GM18870 (cell line): ENCODE measurements around the gene ZCWPW1.

Experiments
- ATAC-seq: cut with Tn5 transposase; IDR thresholded peaks from one replicate; pipeline ENCODE4 v1.9.1; 2021; ENCODE audit warnings: moderate library complexity; ENCODE audit not compliant: unreplicated experiment

The ZCWPW1 gene, protein sequence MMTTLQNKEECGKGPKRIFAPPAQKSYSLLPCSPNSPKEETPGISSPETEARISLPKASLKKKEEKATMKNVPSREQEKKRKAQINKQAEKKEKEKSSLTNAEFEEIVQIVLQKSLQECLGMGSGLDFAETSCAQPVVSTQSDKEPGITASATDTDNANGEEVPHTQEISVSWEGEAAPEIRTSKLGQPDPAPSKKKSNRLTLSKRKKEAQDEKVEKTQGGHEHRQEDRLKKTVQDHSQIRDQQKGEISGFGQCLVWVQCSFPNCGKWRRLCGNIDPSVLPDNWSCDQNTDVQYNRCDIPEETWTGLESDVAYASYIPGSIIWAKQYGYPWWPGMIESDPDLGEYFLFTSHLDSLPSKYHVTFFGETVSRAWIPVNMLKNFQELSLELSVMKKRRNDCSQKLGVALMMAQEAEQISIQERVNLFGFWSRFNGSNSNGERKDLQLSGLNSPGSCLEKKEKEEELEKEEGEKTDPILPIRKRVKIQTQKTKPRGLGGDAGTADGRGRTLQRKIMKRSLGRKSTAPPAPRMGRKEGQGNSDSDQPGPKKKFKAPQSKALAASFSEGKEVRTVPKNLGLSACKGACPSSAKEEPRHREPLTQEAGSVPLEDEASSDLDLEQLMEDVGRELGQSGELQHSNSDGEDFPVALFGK

DNA sequence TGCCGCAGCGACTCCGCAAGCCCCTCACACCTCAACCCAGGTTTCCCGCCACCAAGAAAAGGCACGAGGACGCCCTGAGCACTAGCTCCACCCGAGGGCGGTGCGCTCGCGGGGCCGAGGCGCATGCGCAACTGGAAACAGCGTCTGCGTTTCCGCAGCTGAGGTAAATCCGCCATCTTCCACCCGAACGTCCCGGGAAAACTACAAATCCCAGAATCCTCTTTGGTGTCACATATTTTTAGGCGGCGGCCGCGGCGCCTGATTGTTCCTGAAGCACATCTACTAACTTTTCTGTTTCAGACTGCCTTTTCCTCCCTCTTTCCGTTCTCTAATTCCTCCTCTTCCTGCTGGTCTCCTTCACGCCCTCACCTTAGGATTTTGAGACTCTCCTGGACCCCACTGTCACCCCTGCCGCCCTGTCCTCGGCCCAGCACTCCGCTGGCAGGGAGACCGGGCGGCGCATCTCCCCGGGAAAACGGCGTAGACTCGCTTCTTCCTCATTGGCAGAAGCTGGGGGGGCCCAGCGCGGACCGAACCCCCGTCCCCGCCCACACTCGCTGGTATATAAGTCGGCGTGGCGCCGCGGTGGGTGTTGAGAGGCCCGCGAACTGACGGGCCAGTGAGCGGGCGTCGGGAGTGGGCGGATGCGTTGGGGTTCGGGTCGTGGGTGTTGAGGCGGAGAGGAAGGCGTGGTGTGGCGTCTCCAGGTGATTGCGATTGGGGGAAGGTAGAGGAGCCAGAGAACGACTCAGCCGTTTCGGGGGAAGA, at the start of gene ZCWPW1:
Gene ZCWPW1, minus strand, starts transcription at position 505 of the 768 bp plus-strand sequence. CDS start 8,054 bp downstream, outside the sequence.
- peak; percentile 36 for ATAC-seq

DNA sequence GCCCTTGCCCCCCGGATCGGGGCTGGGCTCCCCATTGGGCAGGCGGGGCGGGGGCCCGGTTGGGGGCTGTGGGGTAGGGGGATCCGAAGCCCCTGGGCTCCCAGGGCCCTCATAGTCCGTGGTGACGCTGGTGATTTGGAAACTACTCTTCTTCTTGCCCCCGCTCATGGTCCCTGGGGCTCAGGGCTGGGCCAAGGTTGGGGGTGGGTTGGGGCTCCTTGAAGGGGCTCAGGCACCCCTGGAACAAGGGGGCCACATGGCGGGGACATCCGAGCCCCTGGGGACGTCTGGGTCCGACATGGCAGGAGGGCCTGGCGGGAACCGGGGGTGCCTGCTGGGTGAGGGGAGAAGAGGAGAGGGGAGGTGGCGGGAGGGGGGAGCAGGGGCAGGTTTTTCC, 49.4 kb upstream of the ZCWPW1 start:
- no peak for ATAC-seq

DNA sequence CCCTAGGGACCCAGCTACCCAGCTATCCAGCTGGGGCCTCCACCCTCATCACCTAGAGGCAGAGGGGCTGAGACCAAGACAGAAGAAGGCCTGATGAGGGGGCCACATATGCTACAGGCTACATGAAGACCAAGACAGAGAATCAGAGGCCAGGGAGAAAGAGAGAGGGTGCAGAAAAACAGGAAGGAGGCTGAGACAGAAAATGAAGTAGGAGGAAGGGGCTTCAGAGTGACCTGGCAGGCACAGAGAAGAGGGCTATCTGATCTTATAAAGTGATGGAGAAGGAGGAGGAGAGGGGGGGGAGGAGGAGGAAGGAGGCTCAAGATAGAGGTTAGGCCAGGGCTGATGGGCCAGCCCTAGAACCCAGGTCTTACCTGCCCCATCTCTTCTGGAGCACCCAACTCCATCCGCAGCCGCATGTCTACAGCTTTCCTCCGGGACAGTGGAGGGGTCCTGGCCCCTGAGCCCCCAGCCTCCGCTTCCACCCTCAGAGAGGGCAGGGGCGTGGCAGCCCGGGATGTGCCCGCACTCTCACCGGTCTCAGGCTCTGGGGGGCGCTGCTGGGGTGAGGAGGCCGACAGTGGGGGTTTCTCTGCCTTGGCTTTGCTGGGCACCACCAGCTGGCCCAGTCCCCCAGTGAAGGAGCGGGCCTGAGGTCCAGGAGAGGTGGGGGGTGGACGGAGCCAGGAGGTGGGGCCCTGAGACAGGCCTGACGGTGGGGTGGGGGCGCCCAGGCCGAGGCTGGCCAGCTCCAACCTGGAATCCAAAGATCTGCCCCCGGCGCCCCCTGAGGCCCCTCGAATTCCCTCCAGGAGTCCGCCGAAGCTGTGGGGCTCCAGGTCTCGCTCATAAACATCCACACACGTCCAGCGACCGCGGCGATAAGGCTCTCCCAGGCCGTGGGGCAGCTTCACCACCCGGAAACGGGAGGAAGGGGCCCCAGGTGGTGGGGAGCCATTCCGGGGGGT, 48.7 kb upstream of the ZCWPW1 start:
- ATAC-seq: no peak

DNA sequence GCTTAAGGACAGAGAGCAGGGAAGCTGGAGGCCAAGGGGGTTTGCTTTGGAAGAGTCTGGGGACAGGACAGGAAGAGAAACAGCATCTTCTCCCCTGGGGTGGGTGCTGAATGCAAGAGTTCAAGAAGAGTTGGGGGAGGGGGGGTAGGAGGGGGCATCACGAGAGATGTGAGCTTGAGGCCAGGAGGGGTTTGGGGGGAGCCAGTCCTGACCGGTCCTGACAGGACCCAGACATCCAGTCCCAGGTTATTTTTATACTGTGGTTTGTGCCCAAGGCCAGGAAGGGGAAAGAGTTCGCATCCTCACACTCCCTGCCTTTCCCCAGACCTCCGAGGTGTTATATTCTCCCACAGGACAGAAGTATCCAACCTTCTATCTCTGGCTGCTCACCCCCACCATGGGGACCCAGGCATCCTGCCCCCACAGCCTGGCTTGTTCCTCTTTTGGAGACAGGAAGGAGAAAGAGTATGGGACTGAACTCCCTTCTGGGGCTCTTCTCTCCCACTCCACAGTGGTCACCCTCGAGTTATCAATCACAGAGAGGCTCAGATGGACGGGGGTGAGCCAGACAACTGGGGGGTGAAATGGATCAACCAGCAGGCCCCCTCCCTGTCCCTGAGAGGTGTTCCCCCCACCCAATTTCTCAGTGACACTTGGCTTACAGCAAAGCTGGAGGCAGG, 47.7 kb upstream of the ZCWPW1 start:
- no peak for ATAC-seq

DNA sequence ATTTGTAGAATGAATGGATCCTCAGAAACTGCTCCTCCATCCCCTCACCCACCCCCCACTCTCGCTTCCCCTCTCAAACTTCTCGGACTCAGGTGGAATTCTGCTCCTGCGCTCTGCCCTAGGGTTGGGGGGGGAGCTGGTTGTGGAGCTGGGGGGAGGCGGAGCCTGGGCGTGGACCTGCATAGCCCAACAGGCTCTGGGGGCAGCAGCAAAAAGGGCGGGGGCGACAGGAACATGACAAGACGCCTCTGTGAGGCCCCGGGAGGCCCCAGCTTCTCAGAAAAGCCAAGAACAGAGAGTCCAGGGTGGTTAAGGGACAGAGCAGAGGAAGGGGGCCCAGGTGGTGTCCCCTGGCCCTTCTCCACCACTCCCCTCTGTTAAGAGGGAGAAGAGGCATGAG, 47.0 kb upstream of the ZCWPW1 start:
- ATAC-seq: no peak

DNA sequence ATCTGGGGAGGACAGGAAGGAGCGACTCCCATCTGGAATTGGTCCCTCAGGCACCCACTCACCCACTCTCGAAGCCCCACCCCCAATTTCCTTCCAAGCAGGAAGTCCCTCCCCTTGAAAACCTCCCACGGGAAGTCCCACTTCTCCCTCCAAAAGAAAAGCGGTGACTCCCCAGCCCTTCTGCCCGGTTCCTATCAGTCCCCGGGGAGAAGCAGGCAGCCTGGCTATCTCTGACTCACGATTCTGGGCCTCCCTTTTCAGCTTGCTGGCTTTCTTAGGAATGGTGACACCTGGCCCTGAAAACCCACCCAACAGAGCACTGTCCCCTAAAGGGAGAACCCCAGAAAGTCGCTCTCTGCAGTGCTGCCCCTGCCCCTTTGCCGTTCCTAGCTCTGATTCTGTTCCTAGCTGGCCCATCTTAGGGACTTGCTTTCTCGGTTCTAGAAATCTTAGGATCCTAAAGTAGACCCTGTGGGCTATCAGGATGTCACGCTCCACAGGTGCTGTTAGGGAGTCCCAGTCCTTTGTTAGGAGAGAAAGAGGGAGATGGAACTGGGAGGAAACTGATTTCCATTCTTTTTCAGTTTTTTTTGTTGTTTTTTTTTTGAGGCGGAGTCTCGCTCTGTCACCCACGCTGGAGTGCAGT, 44.5 kb upstream of the ZCWPW1 start:
- no peak for ATAC-seq

DNA sequence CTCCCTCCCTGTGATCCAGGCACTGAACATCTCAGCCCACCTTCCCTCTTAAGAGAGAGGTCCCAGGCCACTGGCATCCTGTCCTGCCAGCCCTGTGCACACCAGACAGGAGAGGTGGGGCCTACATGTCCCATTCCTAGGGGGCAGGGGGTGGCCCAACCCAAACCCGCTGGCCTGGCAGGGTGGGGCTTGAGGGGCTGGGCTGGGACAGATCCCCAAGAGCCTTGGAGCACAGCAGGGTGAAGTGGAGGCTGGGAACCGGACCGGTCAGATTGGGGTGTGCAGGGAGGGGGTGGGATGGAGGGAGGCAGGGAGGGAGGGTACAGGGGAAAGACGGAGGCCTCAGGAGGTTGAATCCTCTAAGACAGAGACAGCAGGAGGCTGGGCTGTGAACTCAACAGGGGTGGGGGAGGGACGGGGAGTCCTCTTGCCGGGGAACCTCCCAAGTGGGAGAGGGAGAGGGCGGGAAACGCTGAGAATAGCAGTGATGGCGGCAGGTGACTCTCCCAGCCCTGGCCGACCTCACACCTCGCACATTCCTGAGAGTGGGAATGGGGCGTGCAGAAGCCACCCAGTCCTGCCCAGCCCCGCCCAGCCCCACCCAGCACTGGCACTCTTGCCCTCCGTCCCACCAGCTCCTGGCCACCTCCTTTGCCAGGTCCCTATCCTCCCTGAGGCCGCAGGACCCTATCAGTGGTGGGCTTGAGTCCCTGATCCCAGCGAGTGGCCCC, 43.8 kb upstream of the ZCWPW1 start:
- ATAC-seq: no peak

DNA sequence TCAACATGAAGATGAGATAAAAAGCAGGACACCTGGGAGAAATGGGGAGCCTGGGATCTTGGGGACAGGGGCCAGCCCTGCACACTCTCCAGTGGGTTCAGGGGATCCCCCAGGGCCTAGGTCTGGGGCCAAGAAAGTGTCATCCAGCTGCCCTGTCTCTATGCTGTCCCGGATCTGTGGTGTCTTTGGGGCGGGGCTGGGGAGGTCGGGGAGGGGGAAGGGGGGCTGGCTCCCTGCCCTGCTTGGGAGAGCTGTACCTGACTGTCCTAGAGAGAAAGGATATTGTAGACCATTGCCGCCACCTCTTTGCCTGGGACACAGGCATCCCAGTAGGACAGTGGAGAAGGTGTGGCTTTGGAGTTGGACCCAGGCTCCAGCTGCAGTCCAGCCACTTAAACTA, 42.5 kb upstream of the ZCWPW1 start:
- ATAC-seq: no peak

DNA sequence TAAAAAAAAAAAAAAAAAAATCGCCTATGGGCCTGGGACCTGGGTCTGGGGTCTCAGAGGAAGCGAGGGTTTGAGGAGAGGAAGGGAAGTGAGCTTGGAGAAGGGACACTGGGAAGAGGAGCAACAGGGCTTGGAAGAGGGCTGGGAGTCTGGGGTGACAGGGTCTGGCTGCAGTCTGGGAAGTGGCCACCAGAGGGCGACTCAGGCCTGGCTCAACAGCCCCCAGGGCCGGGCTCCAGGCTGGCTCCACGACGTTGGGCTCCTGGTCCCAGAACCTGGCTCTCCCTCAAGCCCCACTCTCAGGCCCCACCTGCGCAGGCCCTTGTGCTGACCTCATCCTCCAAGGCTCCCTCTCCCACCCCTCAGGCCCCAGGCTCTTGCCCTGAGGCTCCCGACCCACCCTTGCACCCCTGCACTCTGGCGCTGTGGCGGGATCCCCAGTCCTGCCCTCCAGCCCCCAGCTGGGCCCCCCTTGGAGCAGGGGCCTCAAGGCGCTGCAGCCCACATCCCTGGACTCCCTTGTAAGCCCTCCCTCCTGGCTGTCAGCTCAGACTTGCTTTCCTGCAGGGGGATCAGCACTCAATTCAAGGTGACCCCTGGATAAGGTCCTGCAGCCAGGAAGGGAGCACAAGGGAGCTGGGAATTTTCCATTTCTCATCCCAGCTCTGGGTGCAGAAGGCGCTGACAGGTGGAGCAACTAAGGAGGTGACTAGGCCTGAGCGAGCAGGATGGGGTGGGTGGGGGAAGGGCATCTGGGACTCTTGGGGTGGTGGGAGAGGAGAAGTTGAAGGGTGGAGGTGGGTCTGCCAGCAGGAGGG, 40.9 kb upstream of the ZCWPW1 start:
- no peak for ATAC-seq

DNA sequence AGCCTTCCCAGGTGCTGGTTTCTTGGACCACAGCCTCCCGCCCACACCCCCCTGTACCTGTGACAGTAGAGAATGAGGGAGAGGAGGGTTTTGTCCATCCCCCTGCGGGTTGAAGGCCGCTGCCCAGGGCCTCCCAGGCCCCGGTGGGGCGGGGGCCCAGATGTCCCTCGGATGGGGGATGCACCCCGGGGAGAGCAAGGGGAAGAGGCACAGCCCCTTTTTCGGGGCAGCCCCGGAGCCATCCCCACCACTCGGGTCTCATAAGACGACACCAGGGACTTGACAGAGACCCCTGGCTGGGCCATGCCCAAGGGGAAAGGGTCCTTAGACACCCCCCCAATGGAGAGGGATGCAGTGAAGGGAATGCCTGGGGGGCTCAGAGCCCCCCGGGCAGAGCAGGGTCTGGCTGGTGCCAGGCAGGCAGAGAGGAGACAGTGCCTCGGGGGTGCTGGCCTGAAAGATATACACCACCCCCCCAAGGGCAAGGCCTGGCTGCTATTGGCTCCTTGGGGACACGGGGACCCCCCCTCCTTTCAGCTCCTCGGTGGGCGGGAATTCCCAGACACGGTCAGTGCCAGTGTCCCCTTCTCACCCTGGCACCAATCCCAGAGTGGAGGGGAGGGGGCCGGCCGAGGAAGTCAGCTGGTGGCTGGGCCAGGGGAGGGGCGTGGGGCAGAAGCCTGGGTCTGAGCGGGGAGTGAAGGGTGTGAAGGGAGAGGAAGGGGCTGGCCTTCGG, 39.3 kb upstream of the ZCWPW1 start:
- no peak for ATAC-seq

DNA sequence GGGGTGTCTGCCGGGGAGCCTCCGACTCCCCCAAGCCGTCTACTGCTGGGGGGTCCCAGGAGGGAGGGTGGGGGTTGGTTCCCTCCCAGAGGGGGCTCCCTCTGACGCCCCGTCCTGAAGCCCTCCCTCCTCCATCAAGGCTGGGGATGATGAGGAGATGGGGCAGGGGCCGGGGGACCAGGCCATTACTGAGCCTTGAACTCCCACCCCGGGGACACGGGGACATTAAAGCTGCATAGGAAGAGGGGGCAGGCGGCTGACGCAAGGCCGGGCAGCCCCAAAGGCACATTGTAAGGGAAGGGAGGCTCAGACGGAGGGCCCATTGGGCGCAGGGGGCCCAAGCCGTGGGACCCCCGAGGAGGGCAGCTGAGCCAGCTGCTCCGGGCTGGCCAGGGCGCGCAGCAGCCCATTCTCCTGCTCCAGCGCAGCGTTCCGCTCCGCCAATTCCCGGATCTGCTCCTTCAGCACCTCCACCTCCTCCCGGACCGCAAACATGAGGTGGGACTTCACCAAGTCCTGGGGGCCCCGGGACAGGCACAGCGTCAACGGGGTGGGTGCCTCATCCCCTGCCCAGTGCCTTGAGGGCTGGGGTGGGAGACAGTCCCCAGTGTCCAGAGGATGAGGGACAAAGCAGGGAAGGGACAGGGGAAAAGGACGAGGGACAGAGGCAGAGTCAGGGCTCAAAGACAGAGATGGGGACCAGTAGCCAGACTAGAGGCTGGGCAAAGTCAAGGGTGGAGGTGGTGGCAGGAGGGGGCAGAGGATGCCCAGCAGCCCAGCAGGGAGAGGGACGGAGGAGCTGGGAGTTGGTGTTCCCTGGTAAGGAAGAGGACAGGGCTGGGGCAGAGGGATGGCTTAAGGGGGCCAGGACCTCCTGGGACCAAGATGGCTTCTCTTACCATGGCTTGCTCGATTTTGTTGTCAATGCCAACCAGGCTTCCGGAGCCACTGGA, 38.4 kb upstream of the ZCWPW1 start:
- ATAC-seq: no peak

DNA sequence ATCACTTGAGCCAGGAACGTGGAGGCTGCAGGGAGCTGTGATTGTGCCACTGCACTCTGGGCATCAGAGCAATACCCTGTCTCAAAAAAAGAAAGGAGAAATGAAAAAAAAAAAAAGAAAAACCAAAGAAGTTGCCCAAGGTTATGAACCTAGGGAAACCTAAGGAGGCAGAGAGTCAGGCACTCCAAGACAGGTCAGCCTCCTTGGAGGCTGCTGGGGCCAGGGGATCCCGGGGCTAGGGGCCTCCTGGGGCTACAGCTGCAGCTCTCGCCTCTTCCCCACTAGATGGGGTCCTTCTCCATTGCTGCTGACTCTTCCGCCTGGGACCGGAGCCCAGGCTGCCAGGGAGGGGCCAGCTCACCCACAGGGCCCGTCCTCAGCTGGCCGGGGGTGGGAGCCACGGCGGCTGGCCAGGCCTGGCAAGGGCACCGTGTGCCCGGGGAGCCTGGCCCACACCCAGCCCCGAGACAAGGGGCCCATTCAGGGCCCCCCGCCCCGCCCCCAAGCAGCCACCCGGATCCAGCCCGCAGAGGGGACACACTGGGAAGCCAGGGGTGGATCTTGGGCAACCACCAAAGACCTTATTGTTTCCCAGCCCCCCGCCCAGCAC, 37.3 kb upstream of the ZCWPW1 start:
- ATAC-seq: no peak

DNA sequence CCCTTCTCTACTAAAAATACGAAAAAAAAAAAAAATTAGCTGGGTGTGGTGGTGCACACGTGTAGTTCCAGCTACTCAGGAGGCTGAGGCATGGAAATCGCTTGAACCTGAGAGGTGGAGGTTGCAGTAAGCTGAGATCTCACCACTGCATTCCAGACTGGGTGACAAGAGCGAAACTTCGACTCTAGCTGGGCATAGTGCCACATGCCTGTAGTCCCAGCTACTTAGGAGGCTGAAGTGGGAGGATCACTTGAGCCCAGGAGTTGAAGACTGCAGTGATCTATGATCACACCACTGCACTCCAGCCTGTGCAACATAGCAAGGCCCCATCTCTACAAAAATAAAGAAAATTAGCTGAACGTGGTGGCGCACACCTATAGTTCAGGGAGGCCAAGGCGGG, 36.8 kb upstream of the ZCWPW1 start:
- ATAC-seq: no peak

DNA sequence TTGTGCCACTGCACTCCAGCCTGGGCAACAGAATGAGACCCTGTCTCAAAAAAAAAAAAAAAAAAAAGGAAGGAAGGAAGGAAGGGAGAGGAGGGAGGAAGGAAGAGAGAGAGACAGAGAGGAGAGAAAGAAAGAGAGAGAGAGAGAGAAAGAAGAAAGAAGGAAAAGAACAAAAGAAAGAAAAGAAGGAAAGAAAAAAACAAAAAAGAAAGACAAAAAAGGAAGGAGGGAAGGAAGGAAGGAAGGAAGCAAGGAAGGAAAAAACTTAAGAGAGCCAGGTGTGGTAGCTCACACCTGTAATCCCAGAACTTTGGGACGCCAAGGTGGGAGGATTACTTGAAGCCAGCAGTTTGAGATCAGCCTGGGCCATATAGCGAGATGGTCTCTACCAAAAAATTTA, 36.3 kb upstream of the ZCWPW1 start:
- ATAC-seq: no peak

DNA sequence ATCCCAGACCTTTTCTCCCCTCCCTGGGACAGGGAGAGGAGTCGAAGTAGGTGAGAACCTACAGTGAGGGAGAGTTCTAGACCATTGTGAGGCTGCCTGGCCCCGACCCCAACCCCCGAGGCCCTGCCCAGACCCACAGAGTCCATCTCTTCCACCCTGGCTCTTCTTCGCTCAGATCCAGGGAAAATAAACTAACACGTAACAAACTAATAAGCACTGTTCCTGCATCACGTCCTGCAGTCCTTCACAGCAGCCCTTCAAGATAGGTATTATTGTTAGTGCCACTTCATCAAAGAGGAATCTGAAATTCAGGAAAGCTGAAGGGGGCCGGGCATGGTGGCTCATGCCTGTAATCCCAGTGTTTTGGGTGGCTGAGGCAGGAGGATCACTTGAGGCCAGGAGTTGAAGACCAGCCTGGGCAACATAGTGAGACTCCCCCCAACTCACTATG, 35.7 kb upstream of the ZCWPW1 start, which contains the start of gene SPACDR:
Gene SPACDR, minus strand, starts transcription at position 51 of the 451 bp plus-strand sequence. CDS start 235 bp downstream, outside the sequence.
- ATAC-seq: no peak

DNA sequence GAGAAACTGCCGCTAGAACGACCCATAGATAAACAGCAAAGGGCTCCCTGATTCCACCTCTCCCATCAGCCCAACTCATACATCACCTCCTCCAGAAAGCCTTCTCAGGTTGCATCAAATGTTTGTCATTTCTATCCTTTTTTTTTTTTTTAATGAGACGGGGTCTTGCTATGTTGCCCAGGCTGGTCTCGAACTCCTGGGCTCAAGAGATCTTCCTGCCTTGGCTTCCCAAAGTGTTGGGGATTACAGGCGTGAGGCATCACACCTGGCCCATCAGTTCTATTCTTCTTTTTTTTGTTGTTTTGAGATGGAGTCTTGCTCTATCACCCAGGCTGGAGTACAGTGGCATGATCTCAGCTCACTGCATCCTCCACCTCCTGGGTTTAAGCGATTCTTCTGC, 28.5 kb upstream of the ZCWPW1 start:
- no peak for ATAC-seq
